HCEC 1CT (cell line): ENCODE data around the gene TICRR.
"Not testable (repeated sequence)": the region's sequence is repeated elsewhere in the genome, so short reads cannot be mapped to it uniquely, and the experiment has no call there.

Experiments
- DNase-seq: peaks from one replicate; pipeline ENCODE4 v3.0.0-alpha.2; 2017

Gene TICRR

GRCh38 chr15:89566621-89567294, 8.5 kb upstream of the TICRR start:
- no peak for DNase-seq

- no peak for DNase-seq
These were observed 6.1 kb upstream of the TICRR start for GRCh38 chr15:89569090-89569745.

GRCh38 chr15:89575656-89576416, 567 bp downstream of the TICRR start:
- peak; percentile 13 for DNase-seq

GRCh38 chr15:89576417-89576773, 1.1 kb downstream of the TICRR start:
- DNase-seq, result no peak

GRCh38 chr15:89577776-89578115, 2.5 kb downstream of the TICRR start:
- DNase-seq, result no peak

- no peak for DNase-seq
These were observed 2.9 kb downstream of the TICRR start for GRCh38 chr15:89578146-89578545.

- not testable (repeated sequence) for DNase-seq
These were observed 5.5 kb downstream of the TICRR start for GRCh38 chr15:89580747-89581146.

GRCh38 chr15:89586651-89587050, 11.4 kb downstream of the TICRR start:
- DNase-seq, result no peak

GRCh38 chr15:89587955-89588354, 12.7 kb downstream of the TICRR start:
- DNase-seq, result peak; percentile 64

GRCh38 chr15:89591834-89592233, 16.6 kb downstream of the TICRR start:
- no peak for DNase-seq

- DNase-seq, result no peak
These were observed 17.7 kb downstream of the TICRR start for GRCh38 chr15:89593018-89593417.

GRCh38 chr15:89599021-89599420, 23.8 kb downstream of the TICRR start:
- DNase-seq, result no peak

- no peak for DNase-seq
These were observed 36.0 kb downstream of the TICRR start for GRCh38 chr15:89611317-89611716.

GRCh38 chr15:89613031-89613430, 37.8 kb downstream of the TICRR start:
- no peak for DNase-seq

- peak; percentile 3 for DNase-seq
These were observed 38.9 kb downstream of the TICRR start for GRCh38 chr15:89614164-89614563.

- DNase-seq, result no peak
These were observed 39.9 kb downstream of the TICRR start for GRCh38 chr15:89615135-89615534.

- no peak for DNase-seq
These were observed 41.0 kb downstream of the TICRR start for GRCh38 chr15:89616228-89616627.

GRCh38 chr15:89621547-89621946, 46.3 kb downstream of the TICRR start:
- DNase-seq, result no peak

GRCh38 chr15:89623165-89623564, 47.9 kb downstream of the TICRR start:
- DNase-seq, result no peak

GRCh38 chr15:89625716-89626115, 50.4 kb downstream of the TICRR start:
- DNase-seq, result no peak

GRCh38 chr15:89627256-89627970, 52.1 kb downstream of the TICRR start:
- no peak for DNase-seq

GRCh38 chr15:89628301-89628700, 53.0 kb downstream of the TICRR start:
- no peak for DNase-seq
